Kidney (tissue), 14 donors: ENCODE measurements around the gene RAD23A. TPM values are rescaled to one million over a fixed set of nuclear protein-coding genes. Genes with fewer than 3 reads are reported as not detected.
A peak's percentile ranks its signal among the peaks of the same experiment; 100 is the strongest.

Source experiments
- DNase-seq, 5 donors: peaks; one replicate each; pipeline ENCODE4 v3.0.0-alpha.2; 2013 to 2020
- FAIRE-seq: peaks from 2 replicates; lab custom pipeline; 2012; peaks lifted over from hg19 to GRCh38; lab: Jason Lieb, UNC
- H3K27ac ChIP-seq, 2 donors: one replicate each; pipeline ENCODE4 v1.7.0; 2013; ENCODE audit warnings: low read depth in 2 of 2, low read length in 2 of 2, inconsistent platforms in 1 of 2
- H3K27me3 ChIP-seq: one replicate; pipeline ENCODE4 v1.7.1; 2013; ENCODE audit warnings: low read length, inconsistent platforms; ENCODE audit not compliant: control insufficient read depth, insufficient read depth
- H3K36me3 ChIP-seq, 3 donors: one replicate each; pipeline versions ENCODE4 v1.7.0 to v1.7.1; 2013; ENCODE audit warnings: low read length in 3 of 3, control low read depth in 1 of 3, inconsistent platforms in 1 of 3; ENCODE audit not compliant: insufficient read depth in 3 of 3, control insufficient read depth in 2 of 3
- H3K4me1 ChIP-seq, 3 donors: one replicate each; pipeline versions ENCODE4 v1.7.0 to v1.7.1; 2013; ENCODE audit warnings: low read length in 3 of 3, inconsistent platforms in 1 of 3, low read depth in 1 of 3; ENCODE audit not compliant: control insufficient read depth in 2 of 3, insufficient read depth in 2 of 3
- H3K4me3 ChIP-seq, 3 donors: one replicate each; pipeline versions ENCODE4 v1.7.0 to v1.8.1; 2013; ENCODE audit warnings: low read length in 3 of 3, control low read depth in 1 of 3, inconsistent platforms in 1 of 3
- H3K9ac ChIP-seq, 3 donors: one replicate each; pipeline versions ENCODE4 v1.7.0 to v1.7.1; 2013; ENCODE audit warnings: low read length in 3 of 3, control low read depth in 1 of 3, inconsistent platforms in 1 of 3
- H3K9me3 ChIP-seq, 3 donors: one replicate each; pipeline versions ENCODE4 v1.7.0 to v1.7.1; 2013; ENCODE audit warnings: low read length in 3 of 3, control low read depth in 1 of 3, inconsistent platforms in 1 of 3; ENCODE audit not compliant: control insufficient read depth in 2 of 3, insufficient read depth in 1 of 3
- CTCF ChIP-seq: IDR thresholded peaks from 3 replicates; pipeline ENCODE4 v1.5.1; 2012; ENCODE audit warnings: mild to moderate bottlenecking, moderate library complexity, borderline replicate concordance; ENCODE audit not compliant: insufficient read depth; ENCODE audit errors: extremely low read depth
- intact Hi-C: fragments of 100-400 bp; cut with DNase I; formaldehyde crosslinking; loops from one replicate; pipeline ENCODE4 v1.11.1; 2022
- polyA plus RNA-seq: library from polyadenylated mRNA; stranded (reverse); fragments of 350-450 nt; fragmentation: Illumina TruSeq; extraction: RNeasy Lipid Tissue Mini Kit (QIAGEN cat#74804); gene quantifications from one replicate; pipeline ENCODE4 v1.2.3, GENCODE V29; 2014; ENCODE audit warnings: low read depth, low replicate concordance; ENCODE audit not compliant: insufficient read depth
- total RNA-seq: library from RNA; stranded (reverse); fragmentation: NEBNext Ultra II Directional; extraction: Animal tissue kit (Norgen Biotek cat#: 25700); gene quantifications from one replicate; pipeline ENCODE4 v1.2.1, GENCODE V29; 2021
- donor health status: control.
- donor health status: control.
- donor health status: control.
- donor health status: control.
- donor health status: control.
- donor health status: DM: yes; HTN: yes; CAD: no.
- donor health status: Normal renal cell carcinoma (clear cell type).

RAD23A gene
- total and polyA plus RNA-seq, 2 donors from 2014 or later, result 79.2 to 105 TPM

GRCh38 chr19:12959481-12959880 is 13.8 kb downstream of the RAD23A start:
- Histone ChIP-seq H3K9me3 (no peaks in the 10 kb centered on the region), H3K4me3 (no peak overlapping the region), H3K27me3 (no peaks in the 10 kb centered on the region), H3K36me3 (peaks cover 0 to 4% (median 0%) of the 10 kb centered on the region in 3 donors), H3K27ac (no peak overlapping the region), H3K4me1 (peaks cover 0 to 10% (median 0%) of the 10 kb centered on the region in 3 donors), H3K9ac (no peak overlapping the region)
- TF ChIP-seq CTCF, result no peak
- DNase-seq (no peak), FAIRE-seq (no peak)
- intact Hi-C loops, result no loop called here

- no peaks in the 10 kb centered on the region for H3K27me3 ChIP-seq
- no peak overlapping the region for H3K27ac ChIP-seq
- no peak for FAIRE-seq
- H3K9me3 ChIP-seq, result no peaks in the 10 kb centered on the region
- peak; percentile 80 to 88 (median 86) for DNase-seq
- H3K36me3 ChIP-seq, result no peaks in the 10 kb centered on the region
- intact Hi-C loops, result no loop called here
- H3K9ac ChIP-seq, result peak overlapping the region in 2 of 3 donors; percentile 46 to 65
- peak; percentile 92 for TF ChIP-seq CTCF
- peak overlapping the region; percentile 41 to 67 (median 53) for H3K4me3 ChIP-seq
- peaks cover 0 to 2% (median 0%) of the 10 kb centered on the region in 3 donors for H3K4me1 ChIP-seq
Measured at GRCh38 chr19:12965017-12965811, 19.6 kb downstream of the RAD23A start.

- no peak for TF ChIP-seq CTCF
- no peak for DNase-seq
- no peak overlapping the region for H3K27ac ChIP-seq
- H3K36me3 ChIP-seq, result no peaks in the 10 kb centered on the region
- intact Hi-C loops, result no loop called here
- FAIRE-seq, result no peak
- no peaks in the 10 kb centered on the region for H3K27me3 ChIP-seq
- peaks cover 0 to 2% (median 0%) of the 10 kb centered on the region in 3 donors for H3K4me1 ChIP-seq
- peak overlapping the region in 1 of 3 donors; percentile 25 for H3K4me3 ChIP-seq
- H3K9me3 ChIP-seq, result no peaks in the 10 kb centered on the region
- H3K9ac ChIP-seq, result peak overlapping the region in 1 of 3 donors; percentile 31
Measured at GRCh38 chr19:12965812-12966135, 20.1 kb downstream of the RAD23A start.
